ENCODE results near the gene ZFR. TPM values are rescaled to one million over a fixed set of nuclear protein-coding genes. Genes with fewer than 3 reads are reported as not detected.
A peak's percentile ranks its signal among the peaks of the same experiment; 100 is the strongest.

Gene ZFR
- total RNA-seq, 1 experiment from 2014 or later = 78.3 TPM

DNA sequence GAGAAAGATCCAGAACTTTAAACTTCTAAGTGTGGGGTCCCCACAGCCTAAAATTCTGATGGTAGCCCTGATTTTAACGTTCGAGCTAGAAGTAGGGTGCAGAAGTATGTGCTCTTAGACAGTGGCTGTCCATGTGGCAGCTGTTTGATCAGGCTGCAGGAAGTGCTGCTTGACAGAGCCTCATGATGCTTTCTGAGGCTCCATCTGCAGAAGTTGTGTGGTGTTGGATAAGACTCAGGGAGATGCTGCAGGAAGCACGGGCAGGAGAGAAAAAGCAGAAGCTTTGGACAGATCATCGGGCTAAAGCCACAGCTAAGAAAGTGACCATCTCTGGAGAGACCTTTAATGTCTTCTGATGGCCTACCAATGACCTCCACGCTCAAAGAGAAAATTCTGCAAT is 139.9 kb downstream of the ZFR start:
- Mint-ChIP-seq H3K27me3 (ENCODE audit: insufficient read depth, unreplicated experiment) (no peaks in the 10 kb centered on the region), H3K4me3 (ENCODE audit: unreplicated experiment) (no peak overlapping the region), H3K4me1 (ENCODE audit: low read depth, unreplicated experiment) (peaks cover 18% of the 10 kb centered on the region), H3K27ac (ENCODE audit: unreplicated experiment) (no peak overlapping the region), H3K9me3 (ENCODE audit: unreplicated experiment) (no peaks in the 10 kb centered on the region), H3K36me3 (ENCODE audit: insufficient read depth, unreplicated experiment) (peaks cover 7% of the 10 kb centered on the region)
- no peak for DNase-seq
- TF ChIP-seq, protein P1, sequence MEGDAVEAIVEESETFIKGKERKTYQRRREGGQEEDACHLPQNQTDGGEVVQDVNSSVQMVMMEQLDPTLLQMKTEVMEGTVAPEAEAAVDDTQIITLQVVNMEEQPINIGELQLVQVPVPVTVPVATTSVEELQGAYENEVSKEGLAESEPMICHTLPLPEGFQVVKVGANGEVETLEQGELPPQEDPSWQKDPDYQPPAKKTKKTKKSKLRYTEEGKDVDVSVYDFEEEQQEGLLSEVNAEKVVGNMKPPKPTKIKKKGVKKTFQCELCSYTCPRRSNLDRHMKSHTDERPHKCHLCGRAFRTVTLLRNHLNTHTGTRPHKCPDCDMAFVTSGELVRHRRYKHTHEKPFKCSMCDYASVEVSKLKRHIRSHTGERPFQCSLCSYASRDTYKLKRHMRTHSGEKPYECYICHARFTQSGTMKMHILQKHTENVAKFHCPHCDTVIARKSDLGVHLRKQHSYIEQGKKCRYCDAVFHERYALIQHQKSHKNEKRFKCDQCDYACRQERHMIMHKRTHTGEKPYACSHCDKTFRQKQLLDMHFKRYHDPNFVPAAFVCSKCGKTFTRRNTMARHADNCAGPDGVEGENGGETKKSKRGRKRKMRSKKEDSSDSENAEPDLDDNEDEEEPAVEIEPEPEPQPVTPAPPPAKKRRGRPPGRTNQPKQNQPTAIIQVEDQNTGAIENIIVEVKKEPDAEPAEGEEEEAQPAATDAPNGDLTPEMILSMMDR (IDR thresholded peaks at IDR 0.05; ENCODE audit: insufficient read depth in 1 of 2, low read depth in 1 of 2, low read length in 1 of 2, severe bottlenecking in 1 of 2, unreplicated experiment in 1 of 2) = no peak
- no peak overlapping the region for H3K4me3 ChIP-seq (ENCODE audit: low read depth, low read length)
- ChIA-PET POLR2A (no interaction called here), CTCF (no interaction called here)
- BruUV-seq (replicated peaks) = no TSS peak
- H3K9me3 ChIP-seq = no peaks in the 10 kb centered on the region
- H3K36me3 ChIP-seq (ENCODE audit: control insufficient read depth, insufficient read depth, low read length) = no peaks in the 10 kb centered on the region
- intact Hi-C loops (cut with micrococcal nuclease; ENCODE audit: unreplicated experiment) = no loop called here
- no peaks in the 10 kb centered on the region for H3K27me3 ChIP-seq (replicated peaks; ENCODE audit: control insufficient read depth, insufficient read depth, low read length)
- H3K4me1 ChIP-seq = peaks cover 15% of the 10 kb centered on the region

Small RNAs within 50 kb of the gene (microRNA-seq; reads per million reads assigned to microRNA genes)
- gene MIR579 = 13.4 reads per million, percentile 53 among the genes with 10 or more reads in this experiment

Other genes starting within 250 kb of the ZFR start
- gene MTMR12, start 131.8 kb downstream of the ZFR start, total RNA-seq (2022) = 35.1 and 35.7 TPM in 2 replicates
- gene SUB1, start 140.8 kb upstream of the ZFR start, total RNA-seq (2022) = 281 and 293 TPM in 2 replicates